ENCODE data around the gene TBCEL.

GRCh38 chr11:121023848-121024751, at the start of gene TBCEL:
- no peak for TF ChIP-seq CTCF (IDR thresholded peaks at IDR 0.05; ENCODE audit: insufficient read depth, low read length)
- TF ChIP-seq POLR2AphosphoS5 (IDR thresholded peaks at IDR 0.05; ENCODE audit: low read depth): no peak
